Osteoblast (primary cell): ENCODE results near the gene DYNLRB1. TPM values are rescaled to one million over a fixed set of nuclear protein-coding genes. Genes with fewer than 3 reads are reported as not detected.

Source experiments
- DNase-seq: peaks from one replicate; pipeline ENCODE4 v3.0.0; 2011; ENCODE audit warnings: low spot score, mixed read lengths; ENCODE audit not compliant: insufficient read length; ENCODE audit errors: missing footprints
- H2AFZ ChIP-seq: 2 replicates; pipeline ENCODE4 v1.6.0; 2011; ENCODE audit warnings: mild to moderate bottlenecking, low read length
- H3K27ac ChIP-seq: 2 replicates; pipeline ENCODE4 v1.5.1; 2011; ENCODE audit warnings: mild to moderate bottlenecking, low read depth, low read length, moderate library complexity
- H3K27me3 ChIP-seq: 2 replicates; pipeline ENCODE4 v1.6.0; 2012; ENCODE audit warnings: mild to moderate bottlenecking, control low read depth, inconsistent platforms, low read length, moderate library complexity; ENCODE audit not compliant: insufficient read depth
- H3K36me3 ChIP-seq: 2 replicates; pipeline ENCODE4 v1.5.1; 2011; ENCODE audit warnings: mild to moderate bottlenecking, low read length, control low read depth, moderate library complexity; ENCODE audit not compliant: insufficient read depth
- H3K4me1 ChIP-seq: 2 replicates; pipeline ENCODE4 v1.5.1; 2011; ENCODE audit warnings: mild to moderate bottlenecking, low read length, control low read depth, moderate library complexity; ENCODE audit not compliant: insufficient read depth
- H3K4me2 ChIP-seq: 2 replicates; pipeline ENCODE4 v1.6.0; 2011; ENCODE audit warnings: mild to moderate bottlenecking, low read length; ENCODE audit not compliant: insufficient read depth
- H3K4me3 ChIP-seq: fragments of 200-600 bp; sonication (generic); 3 replicates; pipeline ENCODE4 v1.5.1; 2012; ENCODE audit warnings: mild to moderate bottlenecking, low read length, inconsistent platforms; ENCODE audit not compliant: insufficient read depth
- H3K79me2 ChIP-seq: 2 replicates; pipeline ENCODE4 v1.6.0; 2012; ENCODE audit warnings: mild to moderate bottlenecking, low read length, control low read depth, inconsistent platforms; ENCODE audit not compliant: insufficient read depth
- H3K9me3 ChIP-seq: 2 replicates; pipeline ENCODE4 v1.5.1; 2011; ENCODE audit warnings: low read depth, low read length, control low read depth
- H4K20me1 ChIP-seq: 2 replicates; pipeline ENCODE4 v1.6.0; 2012; ENCODE audit warnings: mild to moderate bottlenecking, low read length, control low read depth; ENCODE audit not compliant: insufficient read depth
- CTCF ChIP-seq: IDR thresholded peaks from 2 replicates; pipeline ENCODE4 v1.5.1; 2011; ENCODE audit warnings: mild to moderate bottlenecking, low read depth, low read length, moderate library complexity; ENCODE audit errors: extremely low read depth
- total RNA-seq: library from RNA; depleted of rRNA; stranded (reverse); fragments of >200 nt; gene quantifications from 2 replicates; pipeline ENCODE4 v1.2.3, GENCODE V29; 2012

DYNLRB1 gene
- total RNA-seq, 1 donor, result 51.0 TPM

GRCh38 chr20:34544109-34544796, 28.0 kb downstream of the DYNLRB1 start:
- no peak overlapping the region for H3K27ac ChIP-seq
- peaks cover 3% of the 10 kb centered on the region for H4K20me1 ChIP-seq
- peaks cover 31% of the 10 kb centered on the region for H3K36me3 ChIP-seq
- no peaks in the 10 kb centered on the region for H3K79me2 ChIP-seq
- H3K27me3 ChIP-seq, result no peaks in the 10 kb centered on the region
- H3K4me3 ChIP-seq, result no peak overlapping the region
- no peak overlapping the region for H3K4me2 ChIP-seq
- no peak for DNase-seq
- TF ChIP-seq CTCF, result no peak
- no peaks in the 10 kb centered on the region for H3K9me3 ChIP-seq
- no peak overlapping the region for H2AFZ ChIP-seq
- no peaks in the 10 kb centered on the region for H3K4me1 ChIP-seq

- Histone ChIP-seq H3K4me1 (no peaks in the 10 kb centered on the region), H3K27me3 (no peaks in the 10 kb centered on the region), H3K27ac (no peak overlapping the region), H3K4me3 (no peak overlapping the region), H3K79me2 (no peaks in the 10 kb centered on the region), H4K20me1 (no peaks in the 10 kb centered on the region), H3K9me3 (no peaks in the 10 kb centered on the region), H3K36me3 (peaks cover 7% of the 10 kb centered on the region), H2AFZ (no peak overlapping the region), H3K4me2 (no peak overlapping the region)
- TF ChIP-seq CTCF, result no peak
- DNase-seq, result no peak
Observed at GRCh38 chr20:34546751-34547181, 30.5 kb downstream of the DYNLRB1 start.

- no peak overlapping the region for H2AFZ ChIP-seq
- no peaks in the 10 kb centered on the region for H3K79me2 ChIP-seq
- TF ChIP-seq CTCF, result no peak
- H3K4me1 ChIP-seq, result no peaks in the 10 kb centered on the region
- no peaks in the 10 kb centered on the region for H4K20me1 ChIP-seq
- H3K36me3 ChIP-seq, result no peaks in the 10 kb centered on the region
- H3K4me2 ChIP-seq, result no peak overlapping the region
- DNase-seq, result peak; percentile 60
- no peaks in the 10 kb centered on the region for H3K27me3 ChIP-seq
- H3K9me3 ChIP-seq, result no peaks in the 10 kb centered on the region
- H3K27ac ChIP-seq, result no peak overlapping the region
- no peak overlapping the region for H3K4me3 ChIP-seq
Observed at GRCh38 chr20:34547844-34548613, 31.8 kb downstream of the DYNLRB1 start.

- no peak overlapping the region for H2AFZ ChIP-seq
- no peaks in the 10 kb centered on the region for H3K27me3 ChIP-seq
- no peak overlapping the region for H3K4me2 ChIP-seq
- H3K4me3 ChIP-seq, result no peak overlapping the region
- no peaks in the 10 kb centered on the region for H3K9me3 ChIP-seq
- TF ChIP-seq CTCF, result no peak
- no peaks in the 10 kb centered on the region for H3K36me3 ChIP-seq
- H3K27ac ChIP-seq, result no peak overlapping the region
- DNase-seq, result peak; percentile 58
- H3K4me1 ChIP-seq, result no peaks in the 10 kb centered on the region
- H3K79me2 ChIP-seq, result no peaks in the 10 kb centered on the region
- no peaks in the 10 kb centered on the region for H4K20me1 ChIP-seq
Observed at GRCh38 chr20:34549291-34549928, 33.2 kb downstream of the DYNLRB1 start.
